Liver (tissue), 9 donors: ENCODE results near the gene RERE. TPM values are rescaled to one million over a fixed set of nuclear protein-coding genes. Genes with fewer than 3 reads are reported as not detected.

Experiments used
- DNase-seq: peaks from one replicate; pipeline ENCODE4 v3.0.0-alpha.2; 2017; ENCODE audit warnings: low spot score
- H3K27ac ChIP-seq, 2 donors: one replicate each; pipeline ENCODE4 v1.7.0; 2013; ENCODE audit warnings: inconsistent platforms in 2 of 2, low read length in 2 of 2, control low read depth in 1 of 2, low read depth in 1 of 2, mild to moderate bottlenecking in 1 of 2
- H3K27me3 ChIP-seq, 4 donors: one replicate each; pipeline versions ENCODE4 v1.6.1 to v1.7.0; 2013; ENCODE audit warnings: low read length in 3 of 4, inconsistent platforms in 1 of 4, mild to moderate bottlenecking in 1 of 4, moderate library complexity in 1 of 4; ENCODE audit not compliant: control insufficient read depth in 4 of 4, insufficient read depth in 4 of 4
- H3K36me3 ChIP-seq, 4 donors: one replicate each; pipeline versions ENCODE4 v1.6.1 to v1.7.0; 2013; ENCODE audit warnings: low read length in 3 of 4, mild to moderate bottlenecking in 3 of 4, low read depth in 1 of 4, moderate library complexity in 1 of 4; ENCODE audit not compliant: control insufficient read depth in 4 of 4, insufficient read depth in 3 of 4
- H3K4me1 ChIP-seq, 4 donors: one replicate each; pipeline versions ENCODE4 v1.6.1 to v1.7.0; 2013; ENCODE audit warnings: low read length in 3 of 4, mild to moderate bottlenecking in 3 of 4, moderate library complexity in 1 of 4; ENCODE audit not compliant: control insufficient read depth in 4 of 4, insufficient read depth in 4 of 4
- H3K4me3 ChIP-seq, 3 donors: one replicate each; pipeline versions ENCODE4 v1.6.1 to v1.7.0; 2013; ENCODE audit warnings: low read length in 3 of 3, control low read depth in 1 of 3, low read depth in 1 of 3, mild to moderate bottlenecking in 1 of 3
- H3K9ac ChIP-seq, 2 donors: one replicate each; pipeline ENCODE4 v1.7.0; 2013; ENCODE audit warnings: low read length in 2 of 2, mild to moderate bottlenecking in 2 of 2, moderate library complexity in 2 of 2, control low read depth in 1 of 2, low read depth in 1 of 2
- H3K9me3 ChIP-seq, 4 donors: one replicate each; pipeline versions ENCODE4 v1.6.1 to v1.7.0; 2013; ENCODE audit warnings: low read length in 3 of 4; ENCODE audit not compliant: control insufficient read depth in 4 of 4
- EGR1 ChIP-seq, 2 donors: IDR thresholded peaks; 2 replicates each; pipeline ENCODE4 v1.6.1; 2016 to 2018; ENCODE audit warnings: antibody characterized with exemption in 2 of 2, low read depth in 2 of 2
- FOXA2 ChIP-seq: IDR thresholded peaks from 2 replicates; pipeline ENCODE4 v1.6.1; 2016; ENCODE audit warnings: antibody characterized with exemption
- HNF4A ChIP-seq, 2 donors: conservative IDR thresholded peaks; 2 replicates each; pipeline ENCODE4 v1.6.1; 2016; ENCODE audit warnings: antibody characterized with exemption in 2 of 2, mild to moderate bottlenecking in 2 of 2
- JUND ChIP-seq, 2 donors: IDR thresholded peaks; 2 replicates each; pipeline ENCODE4 v1.6.1; 2016; ENCODE audit warnings: antibody characterized with exemption in 2 of 2
- TAF1 ChIP-seq: conservative IDR thresholded peaks from 2 replicates; pipeline ENCODE4 v1.6.1; 2016; ENCODE audit warnings: antibody characterized with exemption, mild to moderate bottlenecking
- WGBS: extraction: QIAGEN DNeasy Blood & Tissue Kit; methylation state at CpG from one replicate; pipeline ENCODE4 v1.1.7; 2013; 5-methylcytosine and 5-hydroxymethylcytosine counted together
- polyA plus RNA-seq, 2 donors: library from polyadenylated mRNA; stranded (reverse) in 1 of 2; unstranded in 1 of 2; fragments of 200-250 nt in 1 of 2; fragments of >200 nt in 1 of 2; fragmentation: Nextera tagmentation in 1 of 2; extraction: Ambion mirVana in 1 of 2; gene quantifications; one replicate each; pipeline versions ENCODE4 v1.2.1 to v1.2.3, GENCODE V29; 2013 to 2015
- total RNA-seq, 2 donors: library from RNA; depleted of rRNA; stranded (reverse); fragments of >200 nt; gene quantifications; one replicate each; pipeline ENCODE4 v1.2.3, GENCODE V29; 2014
- TF ChIP-seq, protein P1 (sequence below): IDR thresholded peaks from 2 replicates; pipeline ENCODE4 v1.6.1; 2016; ENCODE audit warnings: antibody characterized with exemption
- TF ChIP-seq, protein P2 (sequence below): fragments of 150-350 bp; IDR thresholded peaks from 2 replicates; pipeline ENCODE4 v1.5.1; 2017; ENCODE audit warnings: improper control_type of control experiment, low read depth, low read length; ENCODE audit not compliant: missing input control
- TF ChIP-seq, protein P3 (sequence below): IDR thresholded peaks from 2 replicates; pipeline ENCODE4 v1.6.1; 2016; ENCODE audit warnings: antibody characterized with exemption
- donor health status: healthy.
- donor health status: healthy.
- donor health status: healthy.
- donor health status: healthy.
- donor health status: healthy.

Gene RERE
- total and polyA plus RNA-seq, 4 donors: 9.8 to 49.1 (median 24.8) TPM

DNA sequence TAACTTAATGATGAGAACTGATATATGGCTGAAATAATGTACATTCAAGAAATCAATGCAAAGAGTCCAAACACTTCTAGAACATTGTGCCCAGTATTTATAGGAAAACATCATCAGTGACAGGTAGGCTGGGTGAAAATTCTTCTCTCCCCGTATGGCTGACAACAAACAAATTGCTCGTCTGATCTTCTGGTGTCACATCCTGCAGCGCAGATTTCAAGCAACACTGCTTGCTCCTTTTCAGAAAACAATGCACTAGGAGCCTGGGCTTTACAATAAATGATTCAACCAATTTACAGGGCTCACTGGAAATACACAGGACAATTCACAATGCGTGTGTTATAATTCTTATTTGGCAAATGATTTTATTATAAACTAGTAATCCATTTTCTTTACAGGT is 185.3 kb downstream of the RERE start:
- Histone ChIP-seq H3K27ac (no peak overlapping the region), H3K4me1 (peaks cover 8 to 32% (median 25%) of the 10 kb centered on the region in 4 donors), H3K36me3 (peaks cover 0 to 2% (median 0%) of the 10 kb centered on the region in 4 donors)

DNA sequence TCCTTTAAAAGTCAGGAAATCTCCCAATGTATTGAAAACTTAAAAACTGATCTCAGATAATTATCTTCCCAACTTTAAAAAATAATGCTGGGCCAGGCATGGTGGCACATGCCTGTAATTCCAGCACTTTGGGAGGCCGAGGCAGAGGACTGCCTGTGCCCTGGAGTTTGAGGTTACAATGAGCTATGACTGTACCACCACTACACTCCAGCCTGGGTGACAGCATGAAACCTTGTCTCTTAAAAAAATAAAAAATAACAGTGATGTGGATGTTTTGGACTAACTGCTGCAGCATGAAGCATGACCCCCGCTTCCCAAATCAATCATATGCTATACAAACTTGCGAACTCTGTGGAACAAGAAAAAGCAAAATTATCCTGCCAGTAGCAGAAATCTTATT is 186.3 kb downstream of the RERE start:
- no peak for DNase-seq
- Histone ChIP-seq H3K27ac (no peak overlapping the region), H3K27me3 (no peaks in the 10 kb centered on the region), H3K36me3 (peaks cover 0 to 2% (median 0%) of the 10 kb centered on the region in 4 donors), H3K4me1 (peaks cover 13 to 39% (median 34%) of the 10 kb centered on the region in 4 donors), H3K9me3 (no peaks in the 10 kb centered on the region), H3K4me3 (no peak overlapping the region), H3K9ac (no peak overlapping the region)
- TF ChIP-seq JUND (IDR thresholded peaks at IDR 0.05) (no peak), HNF4A (conservative IDR thresholded peaks at IDR 0.05) (no peak), EGR1 (IDR thresholded peaks at IDR 0.05; ENCODE audit: low read depth in 2 of 2) (no peak), FOXA2 (no peak), TAF1 (no peak)
- TF ChIP-seq, protein P1, sequence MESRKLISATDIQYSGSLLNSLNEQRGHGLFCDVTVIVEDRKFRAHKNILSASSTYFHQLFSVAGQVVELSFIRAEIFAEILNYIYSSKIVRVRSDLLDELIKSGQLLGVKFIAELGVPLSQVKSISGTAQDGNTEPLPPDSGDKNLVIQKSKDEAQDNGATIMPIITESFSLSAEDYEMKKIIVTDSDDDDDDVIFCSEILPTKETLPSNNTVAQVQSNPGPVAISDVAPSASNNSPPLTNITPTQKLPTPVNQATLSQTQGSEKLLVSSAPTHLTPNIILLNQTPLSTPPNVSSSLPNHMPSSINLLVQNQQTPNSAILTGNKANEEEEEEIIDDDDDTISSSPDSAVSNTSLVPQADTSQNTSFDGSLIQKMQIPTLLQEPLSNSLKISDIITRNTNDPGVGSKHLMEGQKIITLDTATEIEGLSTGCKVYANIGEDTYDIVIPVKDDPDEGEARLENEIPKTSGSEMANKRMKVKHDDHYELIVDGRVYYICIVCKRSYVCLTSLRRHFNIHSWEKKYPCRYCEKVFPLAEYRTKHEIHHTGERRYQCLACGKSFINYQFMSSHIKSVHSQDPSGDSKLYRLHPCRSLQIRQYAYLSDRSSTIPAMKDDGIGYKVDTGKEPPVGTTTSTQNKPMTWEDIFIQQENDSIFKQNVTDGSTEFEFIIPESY: no peak
- TF ChIP-seq, protein P2, sequence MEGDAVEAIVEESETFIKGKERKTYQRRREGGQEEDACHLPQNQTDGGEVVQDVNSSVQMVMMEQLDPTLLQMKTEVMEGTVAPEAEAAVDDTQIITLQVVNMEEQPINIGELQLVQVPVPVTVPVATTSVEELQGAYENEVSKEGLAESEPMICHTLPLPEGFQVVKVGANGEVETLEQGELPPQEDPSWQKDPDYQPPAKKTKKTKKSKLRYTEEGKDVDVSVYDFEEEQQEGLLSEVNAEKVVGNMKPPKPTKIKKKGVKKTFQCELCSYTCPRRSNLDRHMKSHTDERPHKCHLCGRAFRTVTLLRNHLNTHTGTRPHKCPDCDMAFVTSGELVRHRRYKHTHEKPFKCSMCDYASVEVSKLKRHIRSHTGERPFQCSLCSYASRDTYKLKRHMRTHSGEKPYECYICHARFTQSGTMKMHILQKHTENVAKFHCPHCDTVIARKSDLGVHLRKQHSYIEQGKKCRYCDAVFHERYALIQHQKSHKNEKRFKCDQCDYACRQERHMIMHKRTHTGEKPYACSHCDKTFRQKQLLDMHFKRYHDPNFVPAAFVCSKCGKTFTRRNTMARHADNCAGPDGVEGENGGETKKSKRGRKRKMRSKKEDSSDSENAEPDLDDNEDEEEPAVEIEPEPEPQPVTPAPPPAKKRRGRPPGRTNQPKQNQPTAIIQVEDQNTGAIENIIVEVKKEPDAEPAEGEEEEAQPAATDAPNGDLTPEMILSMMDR: no peak
- WGBS: 95% methylated on average over 3 of the region's 3 CpGs

More for the DNA sequence above, 185.3 kb downstream of the RERE start:
- Histone ChIP-seq H3K4me3 (no peak overlapping the region), H3K9me3 (no peaks in the 10 kb centered on the region), H3K27me3 (no peaks in the 10 kb centered on the region), H3K9ac (no peak overlapping the region)
- 82% methylated on average over 4 of the region's 4 CpGs for WGBS
- no peak for DNase-seq
- no peak for TF ChIP-seq HNF4A (conservative IDR thresholded peaks at IDR 0.05)
- TF ChIP-seq JUND (IDR thresholded peaks at IDR 0.05): no peak
- TF ChIP-seq, protein P2: no peak
- TF ChIP-seq, protein P3, sequence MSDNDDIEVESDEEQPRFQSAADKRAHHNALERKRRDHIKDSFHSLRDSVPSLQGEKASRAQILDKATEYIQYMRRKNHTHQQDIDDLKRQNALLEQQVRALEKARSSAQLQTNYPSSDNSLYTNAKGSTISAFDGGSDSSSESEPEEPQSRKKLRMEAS: no peak
